HuH-7.5 (cell line): Measurements from ENCODE around the gene CHN1.
A peak's percentile ranks its signal among the peaks of the same experiment; 100 is the strongest.

Experiments used
- DNase-seq: peaks from one replicate; pipeline ENCODE4 v3.0.0; 2011; ENCODE audit warnings: low spot score

Gene CHN1

GRCh38 chr2:174766271-174766670, 238.9 kb downstream of the CHN1 start:
- DNase-seq, result no peak

- no peak for DNase-seq
These were observed 239.6 kb downstream of the CHN1 start for GRCh38 chr2:174765576-174765975.

- DNase-seq, result no peak
These were observed 240.6 kb downstream of the CHN1 start, which contains the start of gene CHRNA1 for GRCh38 chr2:174764280-174765255. TSS of gene CHRNA1 (minus strand) at chr2:174764472. CDS start at chr2:174764394, 78 bp downstream.

- DNase-seq, result no peak
These were observed 241.4 kb downstream of the CHN1 start for GRCh38 chr2:174763780-174764179.

DNA sequence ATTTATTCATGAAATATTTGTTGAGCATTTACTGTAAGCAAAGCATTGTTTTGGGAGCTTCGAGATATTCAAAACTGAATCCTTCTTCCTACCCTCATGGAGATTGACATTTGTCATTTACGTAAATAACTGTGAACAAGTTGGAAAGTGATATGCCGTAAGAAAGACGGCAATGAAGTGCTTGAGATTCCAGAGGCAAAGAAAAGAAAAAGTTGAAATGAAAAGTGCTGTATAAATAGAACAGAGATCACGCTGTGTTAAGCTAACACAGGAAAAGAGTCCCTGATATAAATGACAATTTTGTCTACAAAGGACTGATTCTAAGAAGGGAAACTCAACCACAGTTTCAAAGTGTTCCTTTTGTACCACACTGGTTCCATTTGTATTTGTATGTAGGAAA, 242.7 kb downstream of the CHN1 start:
- DNase-seq, result no peak

DNA sequence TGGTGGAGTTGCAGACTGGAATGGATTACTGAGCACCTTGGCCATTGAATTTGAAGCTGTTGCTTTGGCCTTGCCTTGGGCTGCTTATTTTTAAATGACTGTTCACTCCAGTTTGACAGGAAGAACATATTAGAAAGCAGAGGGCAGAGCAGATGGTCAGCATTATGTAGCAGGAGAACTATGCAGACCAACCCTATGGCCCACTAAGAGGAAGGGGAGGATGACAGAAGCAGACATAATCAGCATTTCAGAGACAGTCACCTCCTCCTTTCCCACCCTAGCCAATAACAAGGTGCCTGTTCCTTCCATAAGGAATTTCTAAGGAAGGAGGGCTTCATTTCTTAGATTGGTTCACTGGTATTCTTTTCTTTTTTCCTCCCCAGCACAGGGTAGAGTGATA, 243.3 kb downstream of the CHN1 start:
- DNase-seq, result no peak

DNA sequence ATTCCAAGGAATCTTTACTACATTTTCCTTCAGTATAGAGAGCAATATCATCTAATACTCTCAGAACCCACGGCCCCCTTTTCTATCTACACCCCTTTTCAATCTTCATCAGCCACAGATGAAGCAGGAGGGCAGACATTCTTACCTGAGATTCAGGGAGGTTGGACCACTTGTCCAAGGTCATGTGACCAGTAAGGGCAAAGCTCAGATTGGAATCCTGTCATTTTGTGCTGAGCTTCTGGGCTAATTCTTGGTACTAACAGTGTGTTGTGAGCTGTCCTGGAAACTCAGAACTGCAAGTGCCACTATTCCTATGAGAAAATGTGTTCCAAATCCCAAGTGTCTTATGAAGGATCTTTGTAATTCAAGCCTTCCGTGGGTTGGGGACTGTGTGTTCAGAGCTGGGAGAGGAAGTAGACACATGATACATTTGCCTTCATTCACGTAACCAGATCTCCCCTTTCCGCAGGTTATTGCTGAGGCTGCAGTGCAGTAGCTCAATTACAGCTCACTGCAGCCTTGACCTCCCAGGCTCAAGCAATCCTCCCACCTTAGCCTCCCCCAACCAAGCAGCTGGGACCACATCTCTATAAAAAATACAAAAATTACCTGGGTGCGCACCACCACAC, 244.2 kb downstream of the CHN1 start:
- no peak for DNase-seq

DNA sequence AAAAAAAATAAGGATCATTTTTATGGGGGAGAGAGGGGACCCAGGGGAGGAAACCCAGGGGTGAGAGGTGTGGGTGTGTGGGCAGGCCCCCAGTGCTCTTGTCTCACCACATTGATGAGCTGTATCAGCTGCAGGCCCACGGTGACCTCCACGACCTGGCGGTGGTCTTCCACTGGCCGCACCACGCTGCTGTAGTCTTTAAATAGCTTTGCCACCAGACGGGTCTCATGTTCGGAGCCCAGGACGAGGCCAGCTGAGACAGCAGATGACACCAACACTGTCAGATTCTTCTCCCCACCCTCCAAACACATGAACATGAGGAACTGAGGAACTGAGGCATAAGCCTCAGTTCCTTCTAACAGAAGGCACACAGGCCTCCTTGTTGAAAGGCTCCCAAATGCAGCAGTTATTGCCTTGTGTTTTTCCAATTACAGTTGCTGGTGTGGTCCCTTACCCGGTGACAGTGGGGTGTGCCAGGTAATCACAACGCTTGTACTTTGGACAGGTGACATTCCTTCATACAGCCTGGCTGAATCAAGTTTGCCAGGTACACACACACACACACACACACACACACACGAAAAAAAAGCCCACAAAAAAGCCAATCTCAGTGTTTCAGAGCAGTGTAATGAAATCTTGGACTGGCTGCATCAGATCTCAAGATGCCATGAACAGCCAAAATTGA, 245.7 kb downstream of the CHN1 start:
- DNase-seq, result no peak

DNA sequence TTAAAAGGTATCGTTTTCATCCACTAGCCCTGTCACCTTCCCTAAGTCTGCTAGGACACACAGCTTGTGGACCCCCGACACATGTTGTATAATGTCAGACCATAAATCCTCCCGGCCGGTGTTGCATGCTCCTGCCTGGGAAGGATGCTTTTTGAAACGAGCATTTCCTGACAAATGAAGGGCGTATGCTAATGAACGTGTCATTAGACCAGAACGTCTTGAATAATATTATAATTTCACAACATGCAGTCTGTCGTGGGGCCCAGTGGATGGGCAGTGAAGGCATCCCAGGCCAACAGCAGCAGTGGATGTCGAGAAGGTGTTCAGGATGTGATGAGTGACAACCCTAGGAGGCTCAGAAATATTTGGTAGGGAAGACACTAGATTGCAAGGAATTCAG, 248.4 kb downstream of the CHN1 start:
- DNase-seq, result no peak

DNA sequence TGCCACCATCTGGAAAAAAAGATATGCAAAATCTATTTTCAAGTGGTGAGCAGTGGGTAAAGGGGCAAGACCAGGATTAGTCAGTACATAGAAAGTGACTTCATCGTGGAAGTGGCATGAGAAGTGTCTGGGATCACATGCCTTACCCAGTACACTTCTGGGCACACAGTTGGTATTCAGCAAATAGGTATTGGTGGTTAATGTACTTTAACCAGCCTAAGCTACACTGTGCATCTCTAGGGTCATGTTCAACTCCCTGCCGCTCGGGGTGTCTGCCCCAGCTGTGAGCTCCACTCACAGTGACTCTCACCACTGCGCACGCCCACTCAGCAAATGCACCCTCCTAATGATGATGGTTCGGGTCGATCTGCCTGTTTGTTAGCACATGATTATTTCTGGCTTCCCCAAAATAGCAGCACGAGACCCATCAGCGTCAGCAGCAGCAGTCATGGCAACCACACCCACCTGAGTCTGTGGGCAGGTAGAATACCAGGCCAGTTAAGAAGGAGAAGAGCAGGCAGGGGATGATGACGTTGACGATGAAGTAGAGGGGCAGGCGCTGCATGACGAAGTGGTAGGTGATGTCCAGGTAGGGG, 252.0 kb downstream of the CHN1 start:
- no peak for DNase-seq

- DNase-seq, result no peak
These were observed 252.7 kb downstream of the CHN1 start for GRCh38 chr2:174752403-174753037.

DNA sequence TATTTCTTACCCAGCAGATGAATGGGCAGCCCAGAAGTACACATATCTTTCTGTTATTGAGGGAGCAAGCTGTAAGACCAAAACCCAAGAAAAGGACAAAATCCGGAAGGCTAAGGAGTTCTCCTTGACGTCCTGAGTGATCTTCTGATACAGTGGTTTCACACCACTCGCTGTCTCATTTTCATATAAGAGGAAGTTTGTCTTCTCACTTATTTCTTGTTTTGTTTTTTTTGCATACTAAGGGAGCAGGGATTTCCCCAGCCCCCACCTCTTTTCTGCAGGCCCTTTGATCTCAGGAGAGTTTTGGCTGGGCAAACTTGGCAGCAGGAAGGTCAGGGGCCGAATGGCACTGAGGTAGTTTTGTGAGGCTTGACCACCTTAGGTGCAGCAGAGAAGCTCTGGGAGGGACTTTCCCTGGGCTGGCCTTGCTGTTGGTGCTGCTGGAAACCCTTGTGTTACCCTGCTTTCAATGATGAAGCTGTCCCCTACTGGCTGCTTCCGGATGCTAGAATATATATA, 254.2 kb downstream of the CHN1 start:
- no peak for DNase-seq

GRCh38 chr2:174749793-174750192, 255.4 kb downstream of the CHN1 start:
- no peak for DNase-seq

DNA sequence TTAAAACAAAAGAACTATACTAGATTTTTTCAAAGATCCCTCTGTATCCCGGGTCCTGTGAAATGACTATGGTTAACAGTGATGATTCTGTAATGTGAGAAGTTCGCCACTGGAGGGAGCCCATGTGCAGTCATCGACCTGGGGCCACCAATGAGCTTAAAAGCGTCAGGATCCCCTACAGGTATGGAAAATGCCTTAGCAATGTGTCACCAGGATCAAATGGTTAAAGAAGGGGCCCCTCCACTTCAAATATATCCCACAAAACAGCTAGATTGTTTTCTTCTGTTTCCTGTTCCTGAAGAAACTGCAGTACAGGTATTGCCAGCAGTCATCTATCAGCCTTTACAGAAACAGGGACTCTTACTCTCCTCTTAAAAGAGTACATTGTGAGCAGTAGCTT, 256.2 kb downstream of the CHN1 start:
- DNase-seq, result peak; percentile 65
